H1 (cell line): ENCODE measurements around the gene PREX1. TPM values are rescaled to one million over a fixed set of nuclear protein-coding genes. Genes with fewer than 3 reads are reported as not detected.

ENCODE experiments used
- CHD7 ChIP-seq: fragments of 300-600 bp; sonication (generic); IDR thresholded peaks from 2 replicates; pipeline ENCODE4 v1.7.1; 2012; ENCODE audit warnings: low read length, moderate library complexity, mild to moderate bottlenecking, inconsistent platforms; ENCODE audit not compliant: insufficient replicate concordance
- KDM4A ChIP-seq: IDR thresholded peaks from one replicate; pipeline ENCODE4 v1.7.1; 2012; ENCODE audit warnings: low read depth, mild to moderate bottlenecking, moderate library complexity, low read length, inconsistent platforms; ENCODE audit not compliant: severe bottlenecking
- TCF12 ChIP-seq: IDR thresholded peaks from 2 replicates; pipeline ENCODE4 v1.6.1; 2011; ENCODE audit warnings: low read depth, mild to moderate bottlenecking, low read length
- polyA plus RNA-seq, 7 experiments: library from polyadenylated mRNA; depleted of rRNA in 3 of 7; stranded (reverse) in 5 of 7; unstranded in 2 of 7; fragments of >200 nt in 5 of 7; fragments of 200-250 nt in 2 of 7; gene quantifications; 1 replicate in 5 of 7; 2 replicates in 1 of 7; 4 replicates in 1 of 7; pipeline versions ENCODE4 v1.2.1 to v1.2.3, GENCODE V29; 2011 to 2013; ENCODE audit warnings: missing spikeins in 2 of 7, mixed read lengths in 2 of 7
- total RNA-seq: library from RNA; stranded (reverse); fragmentation: NEBNext Ultra II Directional; extraction: Animal tissue kit (Norgen Biotek cat#: 25700); gene quantifications from 2 replicates; pipeline ENCODE4 v1.2.1, GENCODE V29; 2021

The PREX1 gene
- total and polyA plus RNA-seq, 2 of the 8 experiments (the other 6 are each of a cell fraction or from before 2014, with no cell fraction given), result 10.7 to 12.8 TPM

GRCh38 chr20:48609491-48609978 is 218.3 kb downstream of the PREX1 start (continued):
- TF ChIP-seq CHD7 (no peak), KDM4A (no peak), TCF12 (no peak)
